GM19328 (cell line): ENCODE data around the gene PFKM.

Experiments
- ATAC-seq: cut with Tn5 transposase; IDR thresholded peaks from one replicate; pipeline ENCODE4 v1.9.1; 2021; ENCODE audit warnings: mild to moderate bottlenecking, moderate library complexity; ENCODE audit not compliant: unreplicated experiment

The PFKM gene

DNA sequence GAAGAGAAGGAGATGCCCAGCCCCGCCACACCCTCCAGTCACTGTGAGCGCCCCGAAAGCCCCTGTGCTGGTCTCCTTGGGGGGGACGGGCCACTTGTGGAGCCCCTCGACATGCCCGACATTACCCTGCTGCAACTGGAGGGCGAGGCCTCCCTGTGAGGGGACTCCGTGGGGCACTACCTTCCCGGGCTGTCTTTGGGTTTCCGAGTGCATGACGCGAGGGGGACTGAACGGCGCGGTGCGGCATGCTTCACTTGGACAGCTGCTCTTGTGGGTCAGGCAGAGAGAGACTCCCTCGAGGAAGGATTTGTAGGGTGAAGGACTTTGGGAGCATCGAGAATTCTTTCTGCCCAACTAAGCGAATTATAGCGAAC, 65.4 kb downstream of the PFKM start:
- ATAC-seq: no peak

DNA sequence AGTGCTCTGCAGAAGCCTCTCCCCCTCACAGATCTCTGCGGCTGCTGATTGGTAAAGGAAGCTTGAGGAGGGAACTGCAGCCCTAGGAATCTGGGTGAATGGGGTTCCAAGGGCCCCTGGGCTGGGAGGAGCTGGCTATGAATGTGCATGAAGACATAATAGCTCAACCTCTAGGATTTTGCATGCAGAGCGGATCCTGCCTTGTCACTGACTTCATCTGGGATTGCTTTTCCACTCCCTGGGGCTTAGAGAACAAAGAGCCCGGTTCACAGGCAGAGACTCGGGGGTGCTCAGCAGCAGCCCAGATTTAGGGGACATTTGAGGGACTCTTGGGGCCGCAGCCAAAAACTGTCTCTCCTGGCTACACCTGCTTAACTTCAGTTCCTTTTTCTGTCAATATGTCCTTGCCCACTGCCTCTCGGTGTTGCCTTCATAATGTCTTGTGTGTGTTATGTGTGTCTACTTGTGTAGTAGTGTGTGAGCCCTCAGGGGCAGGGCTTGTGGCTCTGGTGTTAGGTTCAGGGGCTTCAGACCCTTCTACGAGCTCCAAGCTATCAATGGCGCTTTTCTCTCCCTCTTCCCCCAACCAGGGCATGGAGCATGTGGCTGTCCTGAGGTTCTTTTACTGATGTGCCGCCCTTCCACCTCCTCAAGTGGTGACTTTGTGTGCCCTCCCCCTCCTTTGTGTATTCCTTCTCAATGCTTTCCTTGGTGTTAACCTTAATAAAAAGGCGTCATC, 66.2 kb downstream of the PFKM start:
- ATAC-seq: no peak

DNA sequence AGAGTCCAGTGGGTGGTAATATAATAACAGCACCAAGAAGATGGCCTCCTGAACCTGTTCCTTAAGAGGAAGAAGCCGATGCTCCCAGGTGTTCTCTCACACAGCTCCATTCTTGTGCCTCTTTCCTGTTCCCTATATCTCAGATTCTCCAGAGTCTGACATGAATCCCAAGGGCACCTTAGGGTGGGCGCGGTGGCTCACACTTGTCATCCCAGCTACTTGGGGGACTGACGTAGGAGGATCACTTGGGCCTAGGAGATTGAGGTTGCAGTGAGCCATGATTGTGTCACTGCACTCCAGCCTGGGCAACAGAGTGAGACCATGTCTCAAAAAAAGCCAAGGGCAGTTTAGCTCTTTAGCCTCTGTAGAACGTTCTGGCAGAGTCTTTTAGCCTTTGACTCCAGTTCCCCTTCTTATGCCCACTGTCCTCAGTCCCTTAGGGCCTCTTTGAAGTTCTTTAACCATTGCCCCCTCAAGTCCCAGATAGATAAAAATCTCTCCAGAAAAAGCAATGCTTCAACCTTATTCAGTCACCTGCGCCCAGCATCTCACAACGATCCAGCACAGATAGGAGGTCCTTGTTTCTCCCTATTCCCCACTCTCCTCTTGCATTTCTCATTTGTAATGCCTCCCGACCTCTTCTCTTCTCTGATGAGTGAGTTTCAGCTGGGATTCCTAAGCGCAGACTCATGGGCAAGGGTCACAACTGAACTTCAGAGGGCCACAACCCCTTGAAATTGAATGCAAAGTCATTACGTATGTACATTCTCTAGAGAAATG, 68.9 kb downstream of the PFKM start:
- no peak for ATAC-seq

DNA sequence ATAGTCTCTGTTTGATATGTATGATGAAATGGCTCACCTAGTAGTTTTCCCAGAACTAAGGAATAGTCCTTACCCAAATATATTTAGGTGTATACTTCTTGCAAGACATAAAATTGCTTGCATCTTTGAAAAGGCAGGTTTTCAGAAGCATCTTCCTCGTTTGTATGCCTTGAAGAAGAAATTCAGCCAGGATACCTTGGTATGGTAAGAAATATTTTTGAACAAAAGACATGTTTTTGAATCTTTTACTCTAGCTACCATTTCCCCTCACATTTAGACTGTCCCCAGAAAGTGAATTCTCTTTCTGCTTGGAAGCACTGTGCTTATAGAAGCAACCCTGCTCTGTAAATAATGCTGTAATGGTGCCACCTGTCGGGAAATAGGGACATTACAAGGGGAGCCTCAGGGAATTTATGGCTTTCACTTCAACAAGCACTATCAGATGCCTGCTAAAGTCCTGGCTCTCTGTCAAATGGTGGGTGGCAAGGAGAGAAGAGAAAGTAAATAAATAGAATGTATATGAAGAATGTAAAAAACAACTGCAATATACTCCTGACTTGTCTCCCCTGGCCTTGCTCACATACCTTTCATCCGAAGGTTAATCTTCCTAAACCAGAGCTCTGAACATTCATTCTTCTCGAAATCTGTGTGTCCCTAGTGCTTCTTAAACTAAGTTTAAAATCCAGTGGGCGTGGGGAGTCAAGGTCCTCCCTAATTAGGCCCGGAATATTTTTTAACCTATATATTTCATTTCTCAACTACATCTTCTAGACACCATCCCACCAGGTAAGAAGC, 70.4 kb downstream of the PFKM start:
- no peak for ATAC-seq

DNA sequence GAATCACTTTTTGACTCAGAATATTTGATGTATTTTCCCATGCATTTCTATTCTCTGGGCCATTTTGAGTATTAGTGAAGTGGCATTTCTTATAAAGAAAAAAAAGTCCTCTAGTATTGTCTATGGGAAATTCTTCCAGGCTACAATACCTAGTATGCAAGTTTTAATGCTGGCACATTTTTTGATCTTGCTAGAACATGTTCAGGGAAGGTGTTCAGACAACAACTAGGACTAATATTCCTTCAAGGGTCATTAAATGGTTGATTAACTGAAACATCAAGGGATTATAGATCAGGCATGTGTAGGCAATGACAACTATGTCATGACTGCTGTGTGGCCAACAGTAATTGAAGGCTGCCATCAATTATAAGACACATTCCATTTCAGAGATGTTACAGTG, 71.9 kb downstream of the PFKM start:
- ATAC-seq: no peak

DNA sequence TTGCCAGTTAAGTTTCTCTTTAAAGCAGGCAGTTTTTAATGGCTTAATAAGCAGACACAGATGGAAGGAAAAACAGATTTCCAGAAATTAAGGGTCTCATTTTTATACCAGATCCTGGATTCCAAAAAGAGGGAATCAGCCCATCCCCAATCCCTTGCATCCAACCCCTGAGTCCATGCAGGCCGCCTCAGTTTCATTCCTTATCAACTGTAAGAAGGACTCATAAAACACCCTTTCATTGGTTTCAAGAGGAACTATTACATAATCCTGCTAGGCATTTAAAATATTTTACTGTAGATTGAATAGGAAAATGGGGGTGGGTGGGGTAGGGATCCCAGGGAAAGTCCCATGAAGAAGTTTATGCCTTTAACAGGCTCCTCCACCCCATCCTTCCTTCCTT, 73.7 kb downstream of the PFKM start:
- ATAC-seq: no peak

DNA sequence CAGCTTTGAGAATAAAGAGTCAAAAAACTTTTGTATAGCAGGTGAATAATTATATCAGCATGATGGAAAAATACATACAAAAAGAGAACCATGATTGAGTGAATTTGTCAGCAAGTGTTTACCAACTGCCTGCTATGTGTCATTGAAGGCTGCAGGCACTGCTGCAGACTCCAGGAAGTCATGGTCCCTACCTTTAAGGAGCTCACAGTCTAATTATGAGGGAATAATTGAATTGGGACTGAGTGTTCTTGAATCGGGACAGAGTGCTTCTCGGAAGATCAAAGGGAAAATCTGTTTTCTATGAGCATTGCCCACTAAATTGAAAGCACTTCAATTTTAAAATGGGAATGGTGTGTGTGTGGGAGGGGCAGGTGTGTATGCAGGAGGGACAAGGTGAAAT, 74.5 kb downstream of the PFKM start:
- no peak for ATAC-seq

DNA sequence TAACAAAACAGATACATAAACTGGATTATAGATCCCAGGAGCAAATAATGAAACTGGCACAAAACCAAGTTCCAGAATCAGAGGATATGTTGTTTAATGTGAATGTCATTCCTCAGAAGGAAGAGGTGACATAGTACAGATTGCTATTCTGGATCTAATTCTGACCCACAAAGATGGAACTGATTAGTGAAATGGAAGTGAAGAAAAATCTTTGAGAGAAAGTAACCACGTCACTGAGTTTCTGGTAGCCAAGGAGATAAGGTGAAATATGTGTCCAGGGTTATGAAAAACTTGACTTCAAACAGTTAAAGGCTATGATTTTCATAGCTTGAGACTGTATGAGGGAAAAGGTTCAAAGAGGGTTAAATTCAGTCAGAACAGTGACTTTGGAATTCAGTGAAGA, 75.6 kb downstream of the PFKM start:
- no peak for ATAC-seq
